Dendritic cell treated with granulocyte-macrophage colony-stimulating factor and Interleukin-4, amounts not matched to agents 40 ng/mL and 50 ng/mL, for 4 days (primary cell): ENCODE measurements around the gene ZNF600.
A peak's percentile ranks its signal among the peaks of the same experiment; 100 is the strongest.
"Not testable (repeated sequence)": the region's sequence is repeated elsewhere in the genome, so short reads cannot be mapped to it uniquely, and the experiment has no call there.

Experiments used
- H3K27ac Mint-ChIP-seq: one replicate; pipeline ENCODE4 v1.8.0; 2022; ENCODE audit warnings: mild to moderate bottlenecking, mixed read lengths
- H3K27me3 Mint-ChIP-seq: one replicate; pipeline ENCODE4 v1.8.0; 2022; ENCODE audit warnings: mild to moderate bottlenecking, mixed read lengths
- H3K36me3 Mint-ChIP-seq: one replicate; pipeline ENCODE4 v1.8.0; 2022; ENCODE audit warnings: low read depth, mixed read lengths
- H3K4me1 Mint-ChIP-seq: one replicate; pipeline ENCODE4 v1.8.0; 2022; ENCODE audit warnings: low read depth, mixed read lengths
- H3K4me3 Mint-ChIP-seq: one replicate; pipeline ENCODE4 v1.8.0; 2022; ENCODE audit warnings: mild to moderate bottlenecking, moderate library complexity, mixed read lengths
- H3K9me3 Mint-ChIP-seq: one replicate; pipeline ENCODE4 v1.8.0; 2022; ENCODE audit warnings: mixed read lengths
- intact Hi-C: fragments of 100-400 bp; cut with micrococcal nuclease; formaldehyde crosslinking; loops from one replicate; pipeline ENCODE4 v1.15.0; 2022

The ZNF600 gene

DNA sequence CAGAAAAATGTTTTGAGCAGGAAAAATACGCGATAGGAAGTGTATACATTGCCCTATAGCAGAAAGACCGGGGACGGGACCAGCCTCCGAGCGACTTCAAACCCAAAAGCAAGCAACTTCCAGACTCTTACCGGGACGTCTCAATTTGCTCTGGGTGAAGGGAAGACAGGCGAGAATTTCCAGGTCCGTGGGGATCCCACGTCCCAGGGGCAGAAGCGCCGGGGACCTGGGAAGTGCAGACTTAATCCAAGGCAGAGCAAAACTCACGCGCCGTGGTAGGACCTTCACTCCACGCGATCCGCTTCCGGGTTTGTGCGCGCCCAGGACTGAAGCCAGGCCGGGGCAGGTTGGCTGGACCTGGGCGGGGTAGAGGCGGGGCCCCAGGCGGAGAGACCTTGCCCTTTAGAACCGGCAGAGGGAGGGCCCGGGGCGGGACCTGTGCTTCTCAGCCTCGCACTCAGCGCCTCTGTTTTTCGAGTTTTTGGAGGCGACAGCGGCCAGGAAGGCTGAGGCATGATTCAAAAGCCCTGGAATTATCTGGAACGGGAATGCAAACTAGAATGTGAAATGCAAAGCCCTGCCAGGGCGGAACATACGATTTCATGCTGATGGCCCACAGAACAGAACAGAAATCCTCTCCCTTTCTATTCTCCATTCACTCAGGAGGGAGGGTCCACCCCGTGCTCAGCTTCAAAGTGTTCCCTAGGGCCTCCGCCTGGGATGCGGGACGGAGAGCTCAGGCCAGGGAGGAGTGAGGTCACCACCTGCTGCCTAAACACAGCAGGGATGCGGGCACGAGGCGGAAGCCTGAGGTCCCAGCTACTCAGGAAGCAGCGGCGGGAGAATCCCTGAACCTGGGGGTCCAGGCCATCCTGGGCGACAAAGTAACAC lies at the start of gene ZNF600:
Gene ZNF600 (minus strand): TSS at position 328 of the 891 bp plus-strand sequence. CDS start 7,903 bp downstream, outside the sequence.
- Mint-ChIP-seq H3K4me1 (peaks cover 19% of the 10 kb centered on the region), H3K4me3 (peak within 1 kb of the TSS; percentile 87), H3K36me3 (peaks cover 51% of the 10 kb centered on the region), H3K27ac (peak within 1 kb of the TSS; percentile 86), H3K9me3 (peaks cover 71% of the 10 kb centered on the region)
- intact Hi-C loops, H3K27me3 Mint-ChIP-seq: not testable (repeated sequence)

DNA sequence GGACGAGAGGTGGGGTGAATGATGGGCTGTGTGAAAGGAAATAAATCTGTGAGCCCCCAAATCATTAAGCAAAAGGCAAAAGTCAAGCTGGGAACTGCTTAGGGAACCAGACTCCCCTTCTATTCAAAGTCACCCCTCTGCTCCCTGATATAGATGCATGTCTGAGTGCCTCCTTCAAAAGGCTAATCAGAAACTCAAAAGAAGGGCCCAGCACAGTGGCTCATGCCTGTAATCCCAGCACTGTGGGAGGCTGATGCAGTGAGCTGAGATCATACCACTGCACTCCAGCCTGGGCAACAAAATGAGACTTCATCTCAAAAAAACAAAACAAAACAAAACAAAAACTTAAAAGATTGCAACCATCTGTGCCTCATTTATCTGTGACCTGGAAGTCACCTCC lies 47.7 kb upstream of the ZNF600 start:
- H3K4me3 Mint-ChIP-seq, intact Hi-C loops, H3K4me1 Mint-ChIP-seq, H3K27me3 Mint-ChIP-seq, H3K27ac Mint-ChIP-seq: not testable (repeated sequence)
- peaks cover 28% of the 10 kb centered on the region for H3K36me3 Mint-ChIP-seq
- H3K9me3 Mint-ChIP-seq, result peaks cover 94% of the 10 kb centered on the region

GRCh38 chr19:52833541-52833940 lies 47.0 kb upstream of the ZNF600 start:
- H3K27me3 Mint-ChIP-seq, H3K4me1 Mint-ChIP-seq, intact Hi-C loops, H3K4me3 Mint-ChIP-seq, H3K27ac Mint-ChIP-seq: not testable (repeated sequence)
- Mint-ChIP-seq H3K36me3 (peaks cover 23% of the 10 kb centered on the region), H3K9me3 (peaks cover 87% of the 10 kb centered on the region)

- peaks cover 83% of the 10 kb centered on the region for H3K9me3 Mint-ChIP-seq
- H3K4me1 Mint-ChIP-seq, H3K4me3 Mint-ChIP-seq, H3K27me3 Mint-ChIP-seq, H3K27ac Mint-ChIP-seq, H3K36me3 Mint-ChIP-seq, intact Hi-C loops: not testable (repeated sequence)
These were observed 43.3 kb upstream of the ZNF600 start for GRCh38 chr19:52829866-52830265.

DNA sequence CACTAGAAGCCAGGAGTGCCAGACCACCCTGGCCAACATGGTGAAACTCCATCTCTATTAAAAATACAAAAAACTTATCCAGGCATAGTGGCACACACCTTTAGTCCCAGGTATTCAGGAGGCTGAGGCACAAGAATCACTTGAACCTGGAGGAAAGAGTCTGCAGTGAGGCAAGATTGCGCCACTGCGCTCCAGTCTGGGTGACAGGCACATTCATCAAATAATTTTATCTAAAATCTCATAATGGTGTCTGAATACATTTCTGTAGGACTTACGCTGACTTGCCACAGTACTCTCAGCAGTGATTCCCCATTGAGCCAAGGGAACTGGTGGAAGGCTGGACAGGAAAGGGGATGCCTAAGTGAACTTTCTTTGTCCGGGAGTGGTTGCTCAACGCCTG lies 39.2 kb upstream of the ZNF600 start:
- Mint-ChIP-seq H3K36me3 (peaks cover 6% of the 10 kb centered on the region), H3K4me1 (peaks cover 3% of the 10 kb centered on the region), H3K27ac (no peak overlapping the region), H3K4me3 (no peak overlapping the region), H3K27me3 (no peaks in the 10 kb centered on the region), H3K9me3 (peaks cover 65% of the 10 kb centered on the region)
- intact Hi-C loops, result no loop called here

GRCh38 chr19:52823676-52824075 lies 37.1 kb upstream of the ZNF600 start:
- no peak overlapping the region for H3K4me3 Mint-ChIP-seq
- no peaks in the 10 kb centered on the region for H3K27me3 Mint-ChIP-seq
- peaks cover 27% of the 10 kb centered on the region for H3K36me3 Mint-ChIP-seq
- peaks cover 61% of the 10 kb centered on the region for H3K9me3 Mint-ChIP-seq
- peaks cover 10% of the 10 kb centered on the region for H3K4me1 Mint-ChIP-seq
- intact Hi-C loops, result no loop called here
- no peak overlapping the region for H3K27ac Mint-ChIP-seq

DNA sequence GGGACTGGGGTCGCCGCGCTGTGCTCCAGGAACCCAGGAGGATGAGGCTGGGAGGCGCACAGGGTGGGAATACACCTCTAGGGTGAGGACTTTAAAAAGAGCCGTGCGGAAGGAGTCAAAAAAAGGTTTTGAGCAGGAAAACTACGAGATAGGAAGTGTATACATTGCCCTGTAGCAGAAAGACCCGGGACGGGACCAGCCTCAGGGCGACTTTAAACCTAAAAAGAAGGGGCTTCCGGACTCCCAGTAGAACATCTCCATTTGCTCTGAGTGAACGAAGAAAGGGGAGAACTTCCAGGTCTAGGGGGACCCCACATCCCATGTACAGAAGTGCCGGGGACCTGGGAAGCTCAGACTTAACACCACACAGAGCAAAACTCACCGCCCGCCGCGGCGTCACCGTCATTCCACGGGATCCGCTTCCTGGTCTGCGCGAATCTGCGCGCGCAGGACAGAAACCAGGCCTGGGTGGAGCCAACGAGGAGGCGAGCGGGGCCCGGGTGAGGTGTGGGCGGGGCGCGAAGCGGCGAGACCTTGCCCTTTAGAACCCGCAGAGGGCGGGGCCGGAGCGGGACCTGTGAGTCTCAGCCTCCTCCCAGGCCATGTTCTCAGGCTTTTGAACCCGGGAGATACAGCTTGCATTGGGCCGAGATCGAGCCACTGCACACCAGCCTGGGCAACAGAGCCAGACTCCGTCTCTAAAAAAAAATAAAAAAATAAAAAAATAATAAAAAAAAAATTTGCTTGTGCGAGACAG lies 34.8 kb upstream of the ZNF600 start, which contains the start of gene ZNF28:
Gene ZNF28 (minus strand): TSS at position 430 of the 757 bp plus-strand sequence. CDS start 3,675 bp downstream, outside the sequence.
- intact Hi-C loops, H3K27me3 Mint-ChIP-seq, H3K4me1 Mint-ChIP-seq: not testable (repeated sequence)
- H3K4me3 Mint-ChIP-seq, result peak within 1 kb of the TSS; percentile 92
- H3K36me3 Mint-ChIP-seq, result peaks cover 50% of the 10 kb centered on the region
- peak within 1 kb of the TSS; percentile 85 for H3K27ac Mint-ChIP-seq
- peaks cover 54% of the 10 kb centered on the region for H3K9me3 Mint-ChIP-seq

DNA sequence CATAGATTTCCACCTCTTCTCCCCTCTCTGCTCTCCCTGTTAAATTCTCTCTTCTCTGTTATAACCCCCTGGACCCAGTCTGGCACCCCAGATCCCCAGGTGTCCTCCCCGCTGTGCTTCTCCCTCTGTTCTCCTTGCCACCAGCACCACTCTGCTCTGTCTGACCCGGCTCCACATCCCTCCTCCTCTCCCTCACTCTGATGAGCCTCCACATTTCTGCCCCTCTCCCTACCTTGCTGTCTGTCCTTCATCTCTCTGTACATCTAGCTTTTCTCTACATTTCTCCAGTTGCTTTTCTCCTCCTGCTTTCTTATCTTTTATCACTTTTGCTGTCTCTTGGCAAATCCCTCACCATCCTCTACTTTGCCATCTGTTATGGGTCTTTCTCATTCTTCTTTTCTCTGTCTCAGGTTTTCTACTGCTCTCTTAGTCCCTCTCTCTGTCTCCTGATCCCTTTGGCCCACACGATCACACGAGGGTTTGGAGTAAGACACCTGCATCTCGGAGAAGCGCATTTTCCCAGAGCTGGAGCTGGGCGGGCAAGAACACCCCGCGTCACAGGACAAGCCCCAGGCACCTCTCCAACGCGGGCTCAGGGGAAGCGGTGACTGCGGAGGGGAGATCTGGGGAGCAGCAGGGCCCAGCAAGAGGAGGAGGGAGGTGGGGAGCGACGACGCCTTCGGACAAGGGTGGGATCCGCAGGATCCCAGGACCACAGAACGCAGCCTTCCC lies 34.0 kb upstream of the ZNF600 start:
- peak overlapping the region; percentile 85 for H3K27ac Mint-ChIP-seq
- H3K9me3 Mint-ChIP-seq, result peaks cover 56% of the 10 kb centered on the region
- H3K36me3 Mint-ChIP-seq, result peaks cover 58% of the 10 kb centered on the region
- peak overlapping the region; percentile 92 for H3K4me3 Mint-ChIP-seq
- H3K4me1 Mint-ChIP-seq, intact Hi-C loops, H3K27me3 Mint-ChIP-seq: not testable (repeated sequence)

- Mint-ChIP-seq H3K27me3 (no peaks in the 10 kb centered on the region), H3K4me3 (no peak overlapping the region), H3K27ac (no peak overlapping the region), H3K36me3 (peaks cover 83% of the 10 kb centered on the region), H3K9me3 (peaks cover 68% of the 10 kb centered on the region), H3K4me1 (no peaks in the 10 kb centered on the region)
- intact Hi-C loops, result no loop called here
These were observed 23.2 kb upstream of the ZNF600 start for GRCh38 chr19:52809801-52810200.

DNA sequence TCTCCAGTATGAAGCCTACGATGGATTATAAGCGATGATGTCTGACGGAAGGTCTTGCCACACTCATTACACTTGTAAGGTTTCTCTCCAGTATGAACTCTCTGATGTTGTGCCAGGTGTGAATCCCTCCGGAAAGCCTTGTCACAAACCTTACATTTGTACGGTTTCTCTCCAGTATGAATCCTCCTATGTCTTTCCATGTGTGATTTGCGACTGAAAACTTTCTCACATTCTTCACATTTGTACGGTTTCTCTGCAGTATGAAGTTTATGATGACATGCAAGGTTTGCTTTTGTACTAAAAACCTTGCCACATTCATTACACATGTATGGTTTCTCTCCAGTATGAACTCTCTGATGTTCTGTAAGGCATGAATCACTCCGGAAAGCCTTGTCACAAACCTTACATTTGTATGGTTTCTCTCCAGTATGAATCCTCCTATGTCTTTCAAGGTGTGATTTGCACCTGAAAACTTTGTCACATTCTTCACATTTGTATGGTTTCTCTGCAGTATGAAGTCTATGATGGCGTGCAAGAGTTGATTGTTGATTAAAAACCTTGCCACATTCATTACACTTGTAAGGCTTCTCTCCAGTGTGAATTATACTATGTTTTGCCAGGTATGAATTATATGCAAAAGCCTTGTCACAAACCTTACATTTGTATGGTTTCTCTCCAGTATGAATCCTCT lies 13.5 kb upstream of the ZNF600 start:
- H3K4me3 Mint-ChIP-seq, intact Hi-C loops, H3K27me3 Mint-ChIP-seq, H3K4me1 Mint-ChIP-seq, H3K27ac Mint-ChIP-seq: not testable (repeated sequence)
- H3K9me3 Mint-ChIP-seq, result peaks cover 96% of the 10 kb centered on the region
- peaks cover 84% of the 10 kb centered on the region for H3K36me3 Mint-ChIP-seq

- H3K4me1 Mint-ChIP-seq, result peaks cover 17% of the 10 kb centered on the region
- peaks cover 81% of the 10 kb centered on the region for H3K9me3 Mint-ChIP-seq
- intact Hi-C loops, result no loop called here
- peaks cover 23% of the 10 kb centered on the region for H3K36me3 Mint-ChIP-seq
- H3K27me3 Mint-ChIP-seq, result peaks cover 8% of the 10 kb centered on the region
- no peak overlapping the region for H3K27ac Mint-ChIP-seq
- no peak overlapping the region for H3K4me3 Mint-ChIP-seq
These were observed 2.8 kb upstream of the ZNF600 start for GRCh38 chr19:52789440-52789839.

DNA sequence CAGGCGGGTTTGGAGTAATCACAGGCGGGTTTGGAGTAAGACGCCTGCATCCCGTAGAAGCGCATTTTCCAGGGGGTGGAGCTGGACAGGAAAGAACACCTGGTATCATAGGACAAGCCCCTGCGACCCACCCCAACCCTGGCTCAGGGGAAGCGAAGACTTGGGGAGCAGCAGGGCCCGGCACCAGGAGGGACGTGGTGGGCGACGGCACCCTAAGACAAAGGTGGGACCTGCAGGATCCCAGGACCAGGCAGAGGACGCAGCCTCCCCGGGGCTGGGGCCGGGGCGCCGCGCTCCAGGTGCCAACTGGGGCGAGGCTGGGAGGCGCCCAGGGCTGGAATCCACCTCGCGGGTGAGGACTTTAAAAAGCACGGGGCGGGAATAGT lies 520 bp downstream of the ZNF600 start:
- H3K36me3 Mint-ChIP-seq, result peaks cover 57% of the 10 kb centered on the region
- peak overlapping the region; percentile 86 for H3K27ac Mint-ChIP-seq
- peaks cover 70% of the 10 kb centered on the region for H3K9me3 Mint-ChIP-seq
- H3K4me1 Mint-ChIP-seq, result peaks cover 19% of the 10 kb centered on the region
- intact Hi-C loops, result no loop called here
- peaks cover 8% of the 10 kb centered on the region for H3K27me3 Mint-ChIP-seq
- peak overlapping the region; percentile 87 for H3K4me3 Mint-ChIP-seq

DNA sequence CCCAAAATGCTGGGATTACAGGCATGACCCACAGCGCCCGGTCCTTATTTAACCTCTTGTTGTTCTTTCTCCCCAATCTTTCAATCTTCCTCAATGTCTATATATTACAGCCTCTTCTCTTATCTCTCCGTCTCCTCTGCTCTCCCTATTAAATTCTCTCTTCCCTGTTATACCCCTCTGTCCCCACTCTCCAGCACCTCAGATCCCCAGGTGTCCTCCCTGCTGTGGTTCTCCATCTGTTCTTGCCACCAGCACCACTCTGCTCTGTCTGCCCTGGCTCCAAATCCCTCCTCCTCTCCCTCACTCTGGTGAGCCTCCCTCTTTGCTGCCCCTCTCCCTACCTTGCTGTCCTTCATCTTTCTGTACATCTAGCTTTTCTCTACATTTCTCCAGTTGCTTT lies 1.1 kb downstream of the ZNF600 start:
- peaks cover 19% of the 10 kb centered on the region for H3K4me1 Mint-ChIP-seq
- H3K4me3 Mint-ChIP-seq, result peak overlapping the region; percentile 87
- intact Hi-C loops, result no loop called here
- H3K9me3 Mint-ChIP-seq, result peaks cover 70% of the 10 kb centered on the region
- H3K27me3 Mint-ChIP-seq, result peaks cover 8% of the 10 kb centered on the region
- H3K27ac Mint-ChIP-seq, result peak overlapping the region; percentile 86
- H3K36me3 Mint-ChIP-seq, result peaks cover 63% of the 10 kb centered on the region
